IMR-90 (cell line): Measurements from ENCODE around the gene ATP6V1F. TPM values are rescaled to one million over a fixed set of nuclear protein-coding genes. Genes with fewer than 3 reads are reported as not detected.

Source experiments
- ATAC-seq: fragments of 200-7000 bp; cut with Tn5 transposase; 2 replicates; pipeline ENCODE4 v1.9.1; 2020; ENCODE audit warnings: low read depth, mild to moderate bottlenecking, moderate library complexity
- BruUV-seq: library from RNA; stranded (reverse); fragments of 400-500 nt; replicated peaks from 2 replicates; lab custom pipeline; 2021; lab: Mats Ljungman, UMichigan
- CTCF ChIA-PET: fragments of 300-600 bp; formaldehyde crosslinking; extraction: SDS; loops from one replicate; lab custom pipeline; 2021; ENCODE audit warnings: antibody characterized with exemption; lab: Yijun Ruan, JAX
- POLR2A ChIA-PET: fragments of 300-600 bp; sonication (Branson Sonifier 250); formaldehyde crosslinking; loops from one replicate; lab custom pipeline; 2022; ENCODE audit warnings: antibody characterized with exemption; ENCODE audit not compliant: unreplicated experiment; lab: Charles Lee
- DNase-seq: peaks from one replicate; pipeline ENCODE4 v3.0.0; 2013
- H2AFZ ChIP-seq: replicated peaks from 2 replicates; pipeline ENCODE3; 2013; ENCODE audit warnings: low read length, mild to moderate bottlenecking; ENCODE audit not compliant: poor library complexity
- H2AK5ac ChIP-seq: 2 replicates; pipeline ENCODE4 v1.6.1; 2013; ENCODE audit warnings: low read depth, low read length, inconsistent platforms
- H2AK9ac ChIP-seq: replicated peaks from 2 replicates; pipeline ENCODE3; 2013; ENCODE audit warnings: mild to moderate bottlenecking, low read depth, low read length, moderate library complexity; ENCODE audit not compliant: poor library complexity
- H2BK120ac ChIP-seq: 2 replicates; pipeline ENCODE4 v1.6.1; 2013; ENCODE audit warnings: low read depth, low read length, inconsistent platforms
- H2BK15ac ChIP-seq: 3 replicates; pipeline ENCODE4 v1.6.1; 2013; ENCODE audit warnings: low read depth, low read length, inconsistent platforms
- H2BK20ac ChIP-seq: 2 replicates; pipeline ENCODE4 v1.6.1; 2013; ENCODE audit warnings: low read depth, mild to moderate bottlenecking, inconsistent platforms, low read length, moderate library complexity
- H2BK5ac ChIP-seq: 2 replicates; pipeline ENCODE4 v1.6.1; 2013; ENCODE audit warnings: mild to moderate bottlenecking, low read depth, low read length, inconsistent platforms; ENCODE audit not compliant: poor library complexity, severe bottlenecking
- H3K14ac ChIP-seq: replicated peaks from 2 replicates; pipeline ENCODE4 v1.6.1; 2013; ENCODE audit warnings: low read depth, low read length, inconsistent platforms
- H3K18ac ChIP-seq: 2 replicates; pipeline ENCODE4 v1.6.1; 2013; ENCODE audit warnings: low read depth, low read length, control low read depth
- H3K23ac ChIP-seq: 2 replicates; pipeline ENCODE4 v1.6.1; 2013; ENCODE audit warnings: low read depth, low read length, inconsistent platforms
- H3K27ac ChIP-seq: 2 replicates; pipeline ENCODE4 v1.5.1; 2013; ENCODE audit warnings: mild to moderate bottlenecking, control low read depth, low read length; ENCODE audit not compliant: insufficient read depth
- H3K27me3 ChIP-seq: 2 replicates; pipeline ENCODE4 v1.6.1; 2013; ENCODE audit warnings: low read length; ENCODE audit not compliant: control insufficient read depth, insufficient read depth
- H3K36me3 ChIP-seq: 2 replicates; pipeline ENCODE4 v1.6.1; 2013; ENCODE audit warnings: low read length, mixed read lengths; ENCODE audit not compliant: control insufficient read depth, insufficient read depth
- H3K4ac ChIP-seq: 2 replicates; pipeline ENCODE4 v1.6.1; 2013; ENCODE audit warnings: low read depth, low read length, inconsistent platforms
- H3K4me1 ChIP-seq: 2 replicates; pipeline ENCODE4 v1.6.1; 2013; ENCODE audit warnings: low read length, mixed read lengths; ENCODE audit not compliant: control insufficient read depth, insufficient read depth
- H3K4me2 ChIP-seq: 2 replicates; pipeline ENCODE4 v1.6.1; 2013; ENCODE audit warnings: low read depth, mild to moderate bottlenecking, control low read depth, low read length, moderate library complexity
- H3K4me3 ChIP-seq: 2 replicates; pipeline ENCODE4 v1.5.1; 2013; ENCODE audit warnings: low read depth, mild to moderate bottlenecking, control low read depth, low read length, moderate library complexity; ENCODE audit not compliant: insufficient read depth
- H3K56ac ChIP-seq: 2 replicates; pipeline ENCODE4 v1.6.1; 2013; ENCODE audit warnings: low read length, inconsistent platforms; ENCODE audit not compliant: insufficient read depth; ENCODE audit errors: extremely low read depth
- H3K79me1 ChIP-seq, 2 experiments: 2 replicates each; pipeline ENCODE4 v1.6.1; 2013; ENCODE audit warnings: low read length in 2 of 2, inconsistent platforms in 1 of 2, low read depth in 1 of 2
- H3K9ac ChIP-seq: 2 replicates; pipeline ENCODE4 v1.6.1; 2013; ENCODE audit warnings: low read depth, low read length, control low read depth
- H3K9me1 ChIP-seq: 2 replicates; pipeline ENCODE4 v1.6.1; 2013; ENCODE audit warnings: low read length, inconsistent platforms; ENCODE audit not compliant: insufficient read depth
- H3K9me3 ChIP-seq: 2 replicates; pipeline ENCODE4 v1.6.1; 2013; ENCODE audit warnings: low read length; ENCODE audit not compliant: control insufficient read depth, insufficient read depth
- H4K20me1 ChIP-seq: 2 replicates; pipeline ENCODE4 v1.6.1; 2013; ENCODE audit warnings: low read length, inconsistent platforms; ENCODE audit not compliant: insufficient read depth
- H4K5ac ChIP-seq: 2 replicates; pipeline ENCODE4 v1.6.1; 2013; ENCODE audit warnings: mild to moderate bottlenecking, low read depth, low read length, control low read depth
- H4K8ac ChIP-seq, 2 experiments: 2 replicates each; pipeline ENCODE4 v1.6.1; 2013; ENCODE audit warnings: low read depth in 2 of 2, low read length in 2 of 2, control low read depth in 1 of 2, inconsistent platforms in 1 of 2
- H4K91ac ChIP-seq: 2 replicates; pipeline ENCODE4 v1.6.1; 2013; ENCODE audit warnings: low read depth, low read length, inconsistent platforms; ENCODE audit not compliant: insufficient read depth
- BHLHE40 ChIP-seq: fragments of 150-350 bp; IDR thresholded peaks from 2 replicates; pipeline ENCODE4 v1.6.1; 2016; ENCODE audit warnings: mild to moderate bottlenecking, low read depth, low read length
- CEBPB ChIP-seq: IDR thresholded peaks from 2 replicates; pipeline ENCODE4 v1.6.1; 2012; ENCODE audit warnings: low read depth, low read length, improper control_type of control experiment
- CHD1 ChIP-seq: IDR thresholded peaks from 2 replicates; pipeline ENCODE4 v1.6.1; 2012; ENCODE audit warnings: low read depth, low read length, improper control_type of control experiment
- CTCF ChIP-seq: conservative IDR thresholded peaks from 2 replicates; pipeline ENCODE4 v1.5.1; 2012; ENCODE audit warnings: mild to moderate bottlenecking, low read depth, low read length, improper control_type of control experiment
- FOS ChIP-seq: fragments of 150-350 bp; IDR thresholded peaks from 2 replicates; pipeline ENCODE4 v1.6.1; 2016; ENCODE audit warnings: low read depth, low read length
- MAFK ChIP-seq: IDR thresholded peaks from 2 replicates; pipeline ENCODE4 v1.6.1; 2012; ENCODE audit warnings: low read depth, low read length, improper control_type of control experiment
- MAZ ChIP-seq: IDR thresholded peaks from 2 replicates; pipeline ENCODE4 v1.6.1; 2012; ENCODE audit warnings: low read depth, mild to moderate bottlenecking, low read length, improper control_type of control experiment, moderate library complexity, borderline replicate concordance
- MXI1 ChIP-seq: IDR thresholded peaks from 2 replicates; pipeline ENCODE4 v1.6.1; 2012; ENCODE audit warnings: low read depth, mild to moderate bottlenecking, low read length, moderate library complexity, borderline replicate concordance
- NFE2L2 ChIP-seq: fragments of 150-350 bp; IDR thresholded peaks from 2 replicates; pipeline ENCODE4 v1.6.1; 2016; ENCODE audit warnings: low read depth, mild to moderate bottlenecking, low read length
- POLR2A ChIP-seq: IDR thresholded peaks from 2 replicates; pipeline ENCODE4 v1.6.1; 2012; ENCODE audit warnings: mild to moderate bottlenecking, low read depth, low read length
- RAD21 ChIP-seq: IDR thresholded peaks from 2 replicates; pipeline ENCODE4 v1.6.1; 2012; ENCODE audit warnings: low read length, improper control_type of control experiment
- RCOR1 ChIP-seq: IDR thresholded peaks from 2 replicates; pipeline ENCODE4 v1.6.1; 2012; ENCODE audit warnings: mild to moderate bottlenecking, low read length, improper control_type of control experiment; ENCODE audit not compliant: insufficient replicate concordance
- RFX5 ChIP-seq: IDR thresholded peaks from 2 replicates; pipeline ENCODE4 v1.8.0; 2012; ENCODE audit warnings: low read depth, mild to moderate bottlenecking, low read length, moderate library complexity
- SMC3 ChIP-seq: fragments of 150-350 bp; IDR thresholded peaks from 2 replicates; pipeline ENCODE4 v1.6.1; 2016; ENCODE audit warnings: low read depth, mild to moderate bottlenecking, antibody characterized with exemption, low read length, moderate library complexity
- USF2 ChIP-seq: fragments of 150-350 bp; IDR thresholded peaks from 2 replicates; pipeline ENCODE4 v1.6.1; 2017; ENCODE audit warnings: mild to moderate bottlenecking, antibody characterized with exemption, low read length, low read depth
- WGBS, 2 experiments: methylation state at CpG; one replicate each; pipeline versions ENCODE4 v1.1.5 to v1.1.7; 2013; ENCODE audit warnings: missing lambda C conversion rate in 2 of 2; ENCODE audit not compliant: insufficient read length in 1 of 2; ENCODE audit errors: extremely low coverage in 2 of 2; 5-methylcytosine and 5-hydroxymethylcytosine counted together
- dilution Hi-C: fragments of 300-500 bp; cut with HindIII; formaldehyde crosslinking; loops from one replicate; pipeline ENCODE4 v1.14.3; 2018; ENCODE audit warnings: low sequenced_read_pairs; ENCODE audit not compliant: unreplicated experiment
- in situ Hi-C: fragments of 300-500 bp; cut with MboI; formaldehyde crosslinking; loops from 3 replicates; pipeline ENCODE4 v1.14.3; 2019; ENCODE audit warnings: low sequenced_read_pairs, inconsistent platforms, mixed read lengths
- intact Hi-C: fragments of 100-400 bp; cut with micrococcal nuclease; formaldehyde crosslinking; loops from 2 replicates; pipeline ENCODE4 v1.10.0; 2022
- polyA plus RNA-seq, 3 experiments: library from polyadenylated mRNA; depleted of rRNA; stranded (reverse); fragments of >200 nt; gene quantifications; 2 replicates each; pipeline ENCODE4 v1.2.3, GENCODE V29; 2012; ENCODE audit warnings: low replicate concordance in 1 of 3
- total RNA-seq: library from RNA; depleted of rRNA; stranded (reverse); fragments of >200 nt; gene quantifications from 2 replicates; pipeline ENCODE4 v1.2.3, GENCODE V29; 2012
- TF ChIP-seq, protein P1 (sequence below): fragments of 150-350 bp; IDR thresholded peaks from 2 replicates; pipeline ENCODE4 v1.6.1; 2016; ENCODE audit warnings: low read depth, mild to moderate bottlenecking, low read length, moderate library complexity, borderline replicate concordance

Gene ATP6V1F
- total and polyA plus RNA-seq, 2 of the 4 experiments (the other 2 are of a cell fraction), result 104 to 321 TPM

- no peak overlapping the region for H2AFZ ChIP-seq
- peaks cover 5% of the 10 kb centered on the region; the same call in 1 of the 2 replicates for H3K36me3 ChIP-seq
- no peaks in the 10 kb centered on the region for H3K4me1 ChIP-seq
- ATAC-seq (no peak), DNase-seq (no peak)
- dilution Hi-C loops (no loop called here), in situ Hi-C loops (no loop called here), intact Hi-C loops (no loop called here)
- H3K23ac ChIP-seq, result no peak overlapping the region
- peaks cover 30% of the 10 kb centered on the region for H3K27me3 ChIP-seq
- H2BK5ac ChIP-seq, result no peak overlapping the region
- ChIA-PET CTCF (interaction anchor here (1.4 kb wide), 1 partner anchor 9 kb away, joined by 3 read pairs; no protein-coding TSS in a partner anchor), POLR2A (no interaction called here)
- H3K79me1 ChIP-seq, result no peaks in the 10 kb centered on the region
- 85% methylated on average over 1 of the region's 5 CpGs; no CpG with 5 or more reads in 1 of the 2 experiments for WGBS, 2 experiments
- H3K14ac ChIP-seq, result no peak overlapping the region
- H3K9me1 ChIP-seq, result no peaks in the 10 kb centered on the region
- H4K91ac ChIP-seq, result no peak overlapping the region
- no peak overlapping the region for H2AK9ac ChIP-seq
- no peak overlapping the region for H2BK20ac ChIP-seq
- TF ChIP-seq MAZ, result no peak
- TF ChIP-seq USF2, result no peak
- no peak for TF ChIP-seq MXI1
- no peak for TF ChIP-seq CEBPB
- TF ChIP-seq RFX5, result no peak
- TF ChIP-seq MAFK, result no peak
- no peak for TF ChIP-seq POLR2A
- TF ChIP-seq, protein P1, sequence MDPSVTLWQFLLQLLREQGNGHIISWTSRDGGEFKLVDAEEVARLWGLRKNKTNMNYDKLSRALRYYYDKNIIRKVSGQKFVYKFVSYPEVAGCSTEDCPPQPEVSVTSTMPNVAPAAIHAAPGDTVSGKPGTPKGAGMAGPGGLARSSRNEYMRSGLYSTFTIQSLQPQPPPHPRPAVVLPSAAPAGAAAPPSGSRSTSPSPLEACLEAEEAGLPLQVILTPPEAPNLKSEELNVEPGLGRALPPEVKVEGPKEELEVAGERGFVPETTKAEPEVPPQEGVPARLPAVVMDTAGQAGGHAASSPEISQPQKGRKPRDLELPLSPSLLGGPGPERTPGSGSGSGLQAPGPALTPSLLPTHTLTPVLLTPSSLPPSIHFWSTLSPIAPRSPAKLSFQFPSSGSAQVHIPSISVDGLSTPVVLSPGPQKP, result no peak
- TF ChIP-seq BHLHE40, result no peak
- no peak for TF ChIP-seq RAD21
- no peak for TF ChIP-seq SMC3
- TF ChIP-seq RCOR1, result no peak
- TF ChIP-seq CTCF, result no peak
- no peak for TF ChIP-seq CHD1
- no peak for TF ChIP-seq NFE2L2
- TF ChIP-seq FOS, result no peak
- no peak overlapping the region for H2BK120ac ChIP-seq
- no peak overlapping the region for H2BK15ac ChIP-seq
- peaks cover 20% of the 10 kb centered on the region; the same call in 1 of the 2 replicates for H4K20me1 ChIP-seq
- no peak overlapping the region for H4K5ac ChIP-seq
- no peak overlapping the region for H3K18ac ChIP-seq
- no peak overlapping the region for H2AK5ac ChIP-seq
- no peak overlapping the region for H3K4me3 ChIP-seq
- H3K9ac ChIP-seq, result no peak overlapping the region
- no peak overlapping the region for H3K4me2 ChIP-seq
- H3K9me3 ChIP-seq, result no peaks in the 10 kb centered on the region
- no peak overlapping the region for H3K56ac ChIP-seq
- H3K27ac ChIP-seq, result no peak overlapping the region
- no TSS peak for BruUV-seq
- H4K8ac ChIP-seq, result no peak overlapping the region
- H3K4ac ChIP-seq, result no peak overlapping the region
Measured at GRCh38 chr7:128871050-128871449, 8.4 kb downstream of the ATP6V1F start.
